Aorta (tissue), 5 donors: Measurements from ENCODE around the gene OR6C1. TPM values are rescaled to one million over a fixed set of nuclear protein-coding genes. Genes with fewer than 3 reads are reported as not detected.

Experiments
- ATAC-seq: fragments of 200-7000 bp; cut with Tn5 transposase; one replicate; pipeline ENCODE4 v1.9.1; 2022; ENCODE audit warnings: moderate library complexity; ENCODE audit not compliant: low FRiP score
- DNase-seq, 2 donors: peaks; one replicate each; pipeline ENCODE4 v3.0.0-alpha.2; 2020
- H3K27ac ChIP-seq, 2 donors: one replicate each; pipeline ENCODE4 v1.5.1; 2013; ENCODE audit warnings: low read length in 2 of 2, mild to moderate bottlenecking in 2 of 2, moderate library complexity in 2 of 2, control low read depth in 1 of 2, inconsistent platforms in 1 of 2, low read depth in 1 of 2
- H3K27me3 ChIP-seq, 2 donors: one replicate each; pipeline ENCODE4 v1.6.1; 2013; ENCODE audit warnings: control low read depth in 1 of 2, low read length in 1 of 2, mild to moderate bottlenecking in 1 of 2, moderate library complexity in 1 of 2; ENCODE audit not compliant: insufficient read depth in 2 of 2, control insufficient read depth in 1 of 2
- H3K36me3 ChIP-seq, 2 donors: one replicate each; pipeline ENCODE4 v1.6.1; 2013; ENCODE audit warnings: control low read depth in 1 of 2, low read length in 1 of 2, mild to moderate bottlenecking in 1 of 2; ENCODE audit not compliant: insufficient read depth in 2 of 2, control insufficient read depth in 1 of 2
- H3K4me1 ChIP-seq, 2 donors: one replicate each; pipeline ENCODE4 v1.6.1; 2013; ENCODE audit warnings: low read length in 2 of 2, control low read depth in 1 of 2, mild to moderate bottlenecking in 1 of 2, moderate library complexity in 1 of 2; ENCODE audit not compliant: insufficient read depth in 2 of 2, control insufficient read depth in 1 of 2
- H3K4me3 ChIP-seq, 2 donors: one replicate each; pipeline ENCODE4 v1.5.1; 2013; ENCODE audit warnings: low read length in 2 of 2, control low read depth in 1 of 2, mild to moderate bottlenecking in 1 of 2
- H3K9me3 ChIP-seq: one replicate; pipeline ENCODE4 v1.6.1; 2013; ENCODE audit warnings: mild to moderate bottlenecking, low read length; ENCODE audit not compliant: control insufficient read depth
- WGBS, 2 donors: extraction: QIAGEN DNeasy Blood & Tissue Kit; methylation state at CpG; one replicate each; pipeline ENCODE4 v1.1.7; 2013; 5-methylcytosine and 5-hydroxymethylcytosine counted together
- intact Hi-C, 2 donors: fragments of 100-400 bp; cut with DNase I; formaldehyde crosslinking; loops; one replicate each; pipeline versions ENCODE4 v1.14.2 to v1.15.0; 2022
- polyA plus RNA-seq, 2 donors: library from polyadenylated mRNA; stranded (reverse); fragments of 200-250 nt; gene quantifications; one replicate each; pipeline ENCODE4 v1.2.3, GENCODE V29; 2013
- total RNA-seq, 2 donors: library from RNA; stranded (reverse); fragmentation: NEBNext Ultra II Directional; extraction: Animal tissue kit (Norgen Biotek cat#: 25700); gene quantifications; one replicate each; pipeline ENCODE4 v1.2.1, GENCODE V29; 2021
- donor health status: healthy with polysubstance abuse.
- donor health status: Bipolar disorder and iron deficiency.
- donor health status: DM: no; HTN: no; CAD: no.
- donor health status: DM: no; HTN: no; CAD: no.
- donor health status: DM: yes; HTN: yes; CAD: no.

The OR6C1 gene
- total and polyA plus RNA-seq, 4 donors: not detected

GRCh38 chr12:55362675-55363074 lies 48.5 kb downstream of the OR6C1 start, which contains the start of gene OR6C75:
TSS of gene OR6C75 (plus strand) at chr12:55362975. CDS start at chr12:55365111, 2,136 bp downstream.
- DNase-seq (no peak), ATAC-seq (no peak)
- 83 to 85% methylated on average over 4 of the region's 4 CpGs for WGBS, 2 donors
- Histone ChIP-seq H3K4me3 (no peak within 1 kb of the TSS), H3K27me3 (no peaks in the 10 kb centered on the region), H3K36me3 (no peaks in the 10 kb centered on the region), H3K4me1 (no peaks in the 10 kb centered on the region), H3K9me3 (no peaks in the 10 kb centered on the region), H3K27ac (no peak within 1 kb of the TSS)
- intact Hi-C loops: no loop called here

DNA sequence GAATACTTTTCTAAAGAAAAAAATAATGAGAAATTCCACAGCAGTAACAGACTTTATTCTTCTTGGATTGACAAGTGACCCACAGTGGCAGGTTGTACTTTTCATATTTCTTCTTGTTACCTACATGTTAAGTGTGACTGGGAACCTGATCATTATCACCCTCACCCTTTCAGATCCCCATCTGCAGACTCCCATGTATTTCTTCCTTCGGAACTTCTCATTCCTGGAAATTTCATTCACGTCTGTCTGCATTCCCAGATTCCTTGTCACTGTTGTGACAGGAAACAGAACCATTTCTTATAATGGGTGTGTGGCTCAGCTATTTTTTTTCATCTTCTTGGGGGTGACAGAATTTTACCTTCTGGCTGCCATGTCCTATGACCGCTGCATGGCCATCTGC lies 50.9 kb downstream of the OR6C1 start:
- H3K4me1 ChIP-seq: no peaks in the 10 kb centered on the region

More for the DNA sequence above, 50.9 kb downstream of the OR6C1 start:
- DNase-seq: no peak
- no peak overlapping the region for H3K27ac ChIP-seq
- no peak overlapping the region for H3K4me3 ChIP-seq
- intact Hi-C loops: no loop called here
- no peaks in the 10 kb centered on the region for H3K36me3 ChIP-seq
- no peak for ATAC-seq
- no peaks in the 10 kb centered on the region for H3K27me3 ChIP-seq
- WGBS, 2 donors: 56 to 59% methylated on average over 3 of the region's 3 CpGs
- no peaks in the 10 kb centered on the region for H3K9me3 ChIP-seq

Other genes starting within 250 kb of the OR6C1 start
- not detected for gene OR9K2, start 187.9 kb upstream of the OR6C1 start, total RNA-seq
- not detected for gene OR9K2, start 187.9 kb upstream of the OR6C1 start, polyA plus RNA-seq
- gene OR10A7, start 93.3 kb upstream of the OR6C1 start, total RNA-seq: not detected
- gene OR10A7, start 93.3 kb upstream of the OR6C1 start, polyA plus RNA-seq: not detected
- not detected for gene OR6C74, start 69.7 kb upstream of the OR6C1 start, total RNA-seq
- not detected for gene OR6C74, start 69.7 kb upstream of the OR6C1 start, polyA plus RNA-seq
- gene OR6C6, start 17.8 kb upstream of the OR6C1 start, total RNA-seq: not detected
- not detected for gene OR6C6, start 17.8 kb upstream of the OR6C1 start, polyA plus RNA-seq
- not detected for gene OR6C3, start 16.4 kb downstream of the OR6C1 start, total RNA-seq
- not detected for gene OR6C3, start 16.4 kb downstream of the OR6C1 start, polyA plus RNA-seq
- gene OR6C75, start 48.6 kb downstream of the OR6C1 start, total RNA-seq: not detected
- gene OR6C75, start 48.6 kb downstream of the OR6C1 start, polyA plus RNA-seq: not detected
- gene OR6C65, start 86.2 kb downstream of the OR6C1 start, total RNA-seq: not detected
- not detected for gene OR6C65, start 86.2 kb downstream of the OR6C1 start, polyA plus RNA-seq
- gene OR6C76, start 111.9 kb downstream of the OR6C1 start, total RNA-seq: not detected
- not detected for gene OR6C76, start 111.9 kb downstream of the OR6C1 start, polyA plus RNA-seq
- not detected for gene OR6C2, start 129.7 kb downstream of the OR6C1 start, total RNA-seq
- not detected for gene OR6C2, start 129.7 kb downstream of the OR6C1 start, polyA plus RNA-seq
- gene OR6C70, start 155.8 kb downstream of the OR6C1 start, total RNA-seq: not detected
- not detected for gene OR6C70, start 155.8 kb downstream of the OR6C1 start, polyA plus RNA-seq
- gene OR6C68, start 178.0 kb downstream of the OR6C1 start, total RNA-seq: not detected
- not detected for gene OR6C68, start 178.0 kb downstream of the OR6C1 start, polyA plus RNA-seq
- not detected for gene OR6C4, start 235.3 kb downstream of the OR6C1 start, total RNA-seq
- not detected for gene OR6C4, start 235.3 kb downstream of the OR6C1 start, polyA plus RNA-seq